CD4-positive, alpha-beta T cell treated with Interleukin-12 subunit alpha and Interleukin-12 subunit beta, for 1 hour (primary cell): Measurements from ENCODE around the gene BICDL1.
"Not testable (repeated sequence)": the region's sequence is repeated elsewhere in the genome, so short reads cannot be mapped to it uniquely, and the experiment has no call there.

Experiments
- DNase-seq: peaks from one replicate; pipeline ENCODE4 v3.0.0-alpha.2; 2020

The BICDL1 gene

DNA sequence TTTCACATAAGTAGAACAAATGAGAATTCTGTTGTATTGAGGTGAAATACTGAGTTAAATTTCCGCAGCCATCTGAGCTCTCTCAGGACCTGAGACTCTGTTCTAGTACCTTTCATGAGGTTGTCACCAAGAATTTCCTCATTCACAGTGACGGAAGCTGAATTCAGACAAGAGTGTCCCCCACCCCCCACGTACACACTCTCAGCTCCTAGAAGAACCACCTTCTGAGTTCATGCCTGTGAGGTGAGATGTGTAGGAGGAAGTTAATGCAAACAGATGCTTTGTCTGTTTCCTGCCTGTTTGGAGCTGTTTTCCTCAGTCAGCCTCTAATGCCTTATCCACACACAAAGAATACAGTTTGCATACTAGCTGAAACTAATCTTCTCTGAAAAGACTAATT is 18.2 kb downstream of the BICDL1 start:
- DNase-seq: peak; percentile 86

DNA sequence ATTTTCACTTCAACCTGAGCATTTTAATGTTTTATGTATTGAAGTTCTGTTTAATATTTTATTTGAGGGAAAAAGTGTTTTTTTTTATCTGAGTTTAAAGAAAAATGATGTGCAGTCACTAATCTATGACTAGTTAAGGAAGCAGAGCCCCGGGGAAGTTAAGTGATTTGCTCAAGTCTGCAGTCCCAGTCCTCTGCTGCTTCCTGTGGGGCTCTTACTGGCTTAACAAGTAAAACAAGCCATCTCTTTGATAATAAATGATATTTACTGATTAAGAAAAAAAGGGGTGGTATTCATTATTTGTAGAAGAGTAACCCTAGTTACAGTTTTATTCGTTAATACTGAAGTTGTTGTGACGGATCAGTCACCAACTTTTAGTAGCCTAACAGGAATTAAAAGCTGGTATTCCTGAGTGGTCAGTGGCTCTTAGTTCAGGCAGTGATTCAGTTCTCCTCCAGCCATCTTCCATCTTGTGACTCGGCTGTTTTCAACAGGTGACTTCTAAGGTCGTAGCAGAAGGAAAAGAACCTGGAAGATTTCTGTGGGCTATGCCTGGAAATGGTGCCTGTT is 21.7 kb downstream of the BICDL1 start:
- DNase-seq: peak; percentile 62

DNA sequence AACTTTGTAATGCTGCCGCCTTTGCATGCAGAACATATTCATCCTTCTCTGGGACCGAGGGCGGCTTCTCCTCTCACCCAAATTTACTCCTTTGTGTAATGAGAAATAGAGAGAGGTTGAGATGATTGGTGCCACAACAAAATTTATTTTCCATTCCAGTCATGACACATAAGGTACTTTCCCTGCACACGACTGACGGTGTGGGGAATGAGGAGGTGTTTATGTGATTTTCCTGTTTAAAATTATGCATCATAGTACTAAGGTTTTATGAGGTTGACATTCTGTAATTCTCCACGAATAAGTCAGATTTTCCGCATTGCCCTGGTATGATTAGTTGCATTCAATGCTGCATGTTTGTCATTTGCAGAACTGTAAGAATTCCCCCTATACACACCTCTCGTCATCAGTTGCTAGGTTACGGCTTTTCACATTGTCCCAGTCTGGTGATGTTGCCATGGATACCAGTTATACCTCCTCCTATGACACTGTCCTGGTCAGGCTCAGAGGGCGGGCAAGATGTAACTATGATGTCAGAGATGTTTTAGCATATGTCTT is 23.1 kb downstream of the BICDL1 start:
- peak; percentile 95 for DNase-seq

DNA sequence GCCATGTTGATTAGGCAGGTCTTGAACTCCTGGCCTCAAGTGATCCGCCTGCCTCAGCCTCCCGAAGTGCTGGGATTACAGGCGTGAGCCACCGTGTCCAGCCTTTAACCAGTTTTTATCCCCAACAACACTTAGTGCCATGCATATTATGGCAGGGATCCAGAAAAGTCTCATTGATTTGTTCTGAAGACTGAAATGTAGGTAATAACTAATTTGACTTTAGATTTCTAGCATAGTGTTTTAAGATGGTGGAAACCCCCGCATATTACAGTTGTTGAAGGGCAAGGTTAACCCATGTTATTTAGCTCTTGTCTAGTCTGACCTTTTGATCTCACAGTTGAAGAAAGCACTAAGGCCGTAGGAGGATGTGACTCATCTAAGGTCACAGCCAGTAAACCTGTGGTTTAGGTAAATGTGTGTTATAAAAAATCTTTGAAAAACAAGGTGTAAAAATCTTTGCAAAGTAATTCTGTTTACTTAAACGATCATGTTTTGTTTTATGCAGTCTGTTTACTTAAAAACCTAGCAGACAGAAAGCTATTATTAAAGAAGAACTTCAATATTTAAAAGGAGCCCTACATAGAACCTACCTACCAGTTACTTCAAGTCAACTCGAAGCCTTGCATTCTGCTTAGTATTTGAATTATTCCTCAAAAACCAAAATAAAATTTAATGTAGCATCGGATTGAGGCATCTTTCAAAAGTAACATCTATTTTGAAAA is 24.8 kb downstream of the BICDL1 start:
- DNase-seq: peak; percentile 90

DNA sequence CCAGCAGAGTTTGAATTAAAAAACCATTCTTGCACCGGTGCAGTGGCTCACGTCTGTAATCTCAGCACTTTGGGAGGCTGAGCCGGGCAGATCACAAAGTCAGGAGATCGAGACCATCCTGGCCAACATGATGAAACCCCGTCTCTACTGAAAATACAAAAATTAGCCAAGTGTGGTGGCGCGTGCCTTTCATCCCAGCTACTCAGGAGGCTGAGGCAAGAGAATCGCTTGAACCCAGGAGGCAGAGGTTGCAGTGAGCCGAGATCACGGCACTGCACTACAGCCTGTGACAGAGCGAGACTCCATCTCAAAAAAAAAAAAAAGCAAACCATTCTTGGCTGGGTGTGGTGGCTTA is 25.3 kb downstream of the BICDL1 start:
- DNase-seq: not testable (repeated sequence)

DNA sequence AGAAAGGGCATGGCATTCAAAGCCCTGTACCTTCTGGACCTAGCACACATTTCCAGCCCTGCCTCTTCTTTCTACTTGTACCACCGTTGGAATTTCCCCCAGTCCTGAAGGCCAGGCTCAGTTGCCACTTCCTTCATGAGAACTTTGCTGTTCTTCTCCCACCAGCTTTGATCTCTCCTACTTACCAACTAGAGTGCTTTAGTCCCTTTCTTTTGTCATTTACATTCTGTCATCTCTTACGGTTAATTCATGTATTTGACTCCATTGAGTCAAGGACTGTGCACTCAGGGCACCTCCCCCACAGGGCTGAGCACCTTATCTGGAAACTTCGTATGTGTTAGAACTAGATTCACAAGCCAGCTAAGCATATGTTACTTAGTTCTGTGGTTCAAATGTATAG is 26.3 kb downstream of the BICDL1 start:
- peak; percentile 77 for DNase-seq

DNA sequence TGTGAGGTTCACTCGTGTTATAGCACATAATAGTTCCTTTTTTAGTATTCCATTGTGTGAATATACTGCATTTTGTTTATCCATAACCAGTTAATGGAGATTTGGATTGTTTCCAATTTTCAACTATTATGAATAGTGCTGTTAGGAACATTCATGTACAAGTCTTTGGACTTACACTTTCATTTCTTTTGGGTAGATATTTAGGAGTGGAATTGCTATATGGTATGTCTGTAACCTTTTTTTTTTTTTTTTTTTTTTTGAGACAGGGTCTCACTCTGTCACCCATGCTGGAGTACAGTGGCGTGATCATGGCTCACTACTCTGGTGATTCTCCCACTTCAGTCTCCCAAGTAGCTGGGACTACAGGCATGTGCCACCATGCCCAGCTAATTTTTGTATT is 27.2 kb downstream of the BICDL1 start:
- not testable (repeated sequence) for DNase-seq

DNA sequence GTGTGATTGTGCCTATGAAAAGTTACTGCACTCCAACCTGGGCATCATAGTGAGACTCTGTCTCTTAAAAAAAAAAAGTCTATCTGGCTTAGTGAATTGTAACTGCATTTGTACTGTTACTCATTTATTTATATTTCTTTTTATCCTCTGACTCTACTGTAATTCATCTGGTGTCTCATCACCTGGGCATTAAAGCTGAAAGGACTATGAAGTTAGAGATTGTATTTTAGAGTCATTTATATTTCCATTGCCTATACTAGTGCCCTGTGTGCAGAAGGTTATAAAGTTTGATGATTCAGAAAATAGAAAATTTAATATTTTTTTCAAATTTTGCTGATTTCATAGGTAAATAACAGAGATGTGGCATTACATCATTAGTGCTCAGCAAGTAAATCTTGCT is 30.2 kb downstream of the BICDL1 start:
- DNase-seq: no peak

DNA sequence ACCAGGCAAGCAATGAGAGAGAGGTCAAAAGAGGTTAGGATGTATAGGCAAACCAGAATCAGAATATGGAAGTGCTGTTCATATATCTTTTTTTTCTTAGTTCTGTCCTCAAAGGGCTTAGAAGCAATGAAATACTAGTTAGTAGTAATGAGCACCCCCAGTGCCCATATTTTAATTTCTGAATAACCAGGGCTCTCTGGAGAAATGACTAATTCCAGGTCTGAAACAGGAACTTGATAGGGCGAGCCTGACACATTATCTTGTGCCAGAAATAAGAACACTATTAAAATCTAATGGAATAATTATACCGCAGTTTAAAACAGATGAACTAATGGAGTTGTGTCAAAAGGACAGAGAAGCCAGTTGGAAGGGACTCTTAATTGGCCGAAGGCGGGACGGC is 30.9 kb downstream of the BICDL1 start:
- no peak for DNase-seq

DNA sequence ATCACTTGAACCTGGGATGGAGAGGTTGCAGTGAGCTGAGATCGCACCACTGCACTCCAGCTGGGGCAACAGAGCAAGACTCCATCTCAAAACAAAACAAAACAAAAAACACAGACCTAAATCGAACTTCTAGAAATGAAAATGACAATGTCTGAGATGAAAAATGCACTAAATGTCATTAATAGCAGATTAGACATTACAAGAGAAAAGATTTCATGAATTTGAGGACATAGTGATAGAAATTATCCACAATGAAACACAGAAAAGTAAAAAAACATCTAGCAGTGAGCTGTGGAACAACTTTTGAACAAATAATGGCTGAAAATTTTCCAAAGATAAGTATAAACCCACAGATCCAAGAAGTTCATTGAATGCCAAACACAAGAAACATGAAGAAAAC is 35.2 kb downstream of the BICDL1 start:
- DNase-seq: no peak

DNA sequence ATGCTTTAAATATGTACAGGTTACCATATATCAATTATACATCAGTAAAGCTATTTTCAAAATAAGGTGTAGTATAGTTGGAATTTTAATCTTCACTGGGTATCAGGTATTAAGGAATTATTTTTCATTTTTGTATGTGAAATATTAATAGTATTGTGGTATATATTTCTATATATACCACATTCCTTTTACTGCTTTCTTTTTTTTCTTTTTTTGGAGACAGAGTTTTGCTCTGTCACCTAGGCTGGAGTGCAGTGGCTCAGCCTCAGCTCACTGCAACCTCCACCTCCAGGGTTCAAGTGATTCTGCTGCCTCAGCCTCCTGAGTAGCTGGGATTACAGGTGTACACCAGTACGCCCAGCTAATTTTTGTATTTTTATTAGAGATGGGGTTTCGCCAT is 36.6 kb downstream of the BICDL1 start:
- DNase-seq: no peak

DNA sequence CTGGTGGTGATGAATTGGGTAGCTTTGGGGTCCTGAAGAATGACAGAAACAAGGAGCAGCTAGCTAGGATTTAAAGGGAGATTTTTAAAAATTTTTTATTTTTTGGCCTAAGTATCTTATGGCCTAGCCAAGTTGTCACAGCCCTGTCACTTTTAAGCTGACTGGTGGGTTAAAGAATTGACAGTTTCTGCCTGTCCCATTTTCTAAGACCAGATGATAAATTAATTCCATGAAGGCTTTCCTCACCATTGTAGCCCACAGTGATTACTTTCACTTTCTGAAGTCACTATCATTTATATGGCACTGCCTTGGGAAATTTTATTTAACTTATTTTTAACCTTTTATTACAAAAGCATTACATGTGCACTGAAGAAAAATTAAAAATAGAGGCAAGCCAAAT is 43.2 kb downstream of the BICDL1 start:
- DNase-seq: no peak

DNA sequence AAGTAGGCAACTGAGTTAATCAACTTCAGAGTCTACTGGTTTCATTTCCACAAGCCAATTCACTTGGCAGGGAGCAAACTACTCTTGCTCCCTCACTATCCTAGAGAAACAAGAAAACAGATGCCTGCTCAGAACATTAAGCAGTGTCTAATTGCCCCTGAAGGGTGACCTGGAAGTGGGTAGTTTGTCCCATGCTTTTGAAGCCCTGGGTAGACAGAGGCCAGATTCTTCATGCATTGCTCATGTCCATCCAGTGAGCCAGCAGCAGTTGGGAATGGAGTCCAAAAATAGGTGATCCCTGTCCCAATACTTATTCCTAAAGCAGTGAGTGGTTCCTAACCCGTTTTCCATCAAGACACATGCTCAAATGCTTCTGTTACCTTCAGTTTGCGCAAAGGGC is 48.8 kb downstream of the BICDL1 start:
- DNase-seq: no peak

DNA sequence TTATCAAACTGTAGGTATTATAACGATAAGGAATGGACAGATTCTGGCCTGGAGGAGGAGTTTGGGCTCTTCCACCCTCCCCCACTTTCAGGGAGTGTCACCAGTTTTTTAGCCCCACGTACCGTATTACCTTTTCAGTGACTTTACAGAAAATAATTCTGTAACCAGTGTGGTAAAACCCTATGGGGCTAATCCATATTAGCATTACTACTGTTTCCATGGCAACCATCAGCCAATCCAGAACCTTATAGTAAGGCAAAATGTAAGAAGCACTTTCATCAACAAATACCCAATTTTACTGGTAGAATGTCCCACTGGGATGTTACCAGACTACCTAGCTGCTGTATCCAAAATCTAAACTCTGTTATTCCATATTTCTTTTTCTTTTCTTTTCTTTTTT is 50.7 kb downstream of the BICDL1 start:
- DNase-seq: no peak

DNA sequence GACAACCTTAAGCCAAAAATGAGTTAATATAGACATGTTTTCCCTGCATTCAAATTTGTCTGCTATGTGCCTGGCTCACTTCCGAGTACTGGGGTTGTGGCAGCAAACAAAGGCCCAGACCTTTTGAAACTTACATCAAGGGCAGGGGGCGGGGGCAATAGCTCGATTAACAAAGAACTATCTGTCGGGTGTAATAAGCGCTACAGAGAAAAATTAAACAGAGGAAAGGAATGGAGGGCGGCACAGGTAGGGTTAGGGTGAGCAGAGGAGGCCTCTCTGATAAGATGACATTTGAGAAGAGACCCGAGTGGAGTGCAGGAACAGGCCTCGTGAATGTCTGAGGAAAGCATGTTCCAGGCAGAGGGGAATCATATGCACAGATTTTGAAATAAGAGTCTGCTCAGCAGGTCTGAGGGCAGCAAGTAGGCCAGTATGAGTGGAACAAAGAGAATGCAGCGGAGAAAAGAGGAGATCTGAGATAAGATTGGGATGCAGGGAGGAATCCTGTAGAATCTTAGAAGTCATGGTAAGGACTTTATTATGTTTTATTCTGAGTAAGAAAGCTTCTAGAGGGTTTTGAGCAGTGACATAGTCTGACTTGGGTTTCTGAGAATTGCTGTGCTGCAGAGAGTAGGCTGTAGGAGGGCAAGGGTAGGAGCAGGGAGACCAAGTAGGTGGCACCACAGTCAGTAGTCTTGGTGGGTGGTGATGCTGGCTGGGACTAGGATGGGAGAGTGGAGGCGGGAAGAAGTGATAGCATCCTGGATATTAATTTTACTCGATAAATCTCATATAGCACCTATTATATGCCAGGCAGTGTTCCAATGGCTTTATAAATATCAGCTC is 52.6 kb downstream of the BICDL1 start:
- peak; percentile 58 for DNase-seq

DNA sequence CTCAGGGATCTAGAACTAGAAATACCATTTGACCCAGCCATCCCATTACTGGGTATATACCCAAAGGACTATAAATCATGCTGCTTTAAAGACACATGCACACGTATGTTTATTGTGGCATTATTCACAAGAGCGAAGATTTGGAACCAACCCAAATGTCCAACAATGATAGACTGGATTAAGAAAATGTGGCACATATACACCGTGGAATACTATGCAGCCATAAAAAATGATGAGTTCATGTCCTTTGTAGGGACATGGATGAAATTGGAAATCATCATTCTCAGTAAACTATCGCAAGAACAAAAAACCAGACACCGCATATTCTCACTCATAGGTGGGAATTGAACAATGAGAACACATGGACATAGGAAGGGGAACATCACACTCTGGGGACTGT is 56.3 kb downstream of the BICDL1 start:
- DNase-seq: not testable (repeated sequence)

DNA sequence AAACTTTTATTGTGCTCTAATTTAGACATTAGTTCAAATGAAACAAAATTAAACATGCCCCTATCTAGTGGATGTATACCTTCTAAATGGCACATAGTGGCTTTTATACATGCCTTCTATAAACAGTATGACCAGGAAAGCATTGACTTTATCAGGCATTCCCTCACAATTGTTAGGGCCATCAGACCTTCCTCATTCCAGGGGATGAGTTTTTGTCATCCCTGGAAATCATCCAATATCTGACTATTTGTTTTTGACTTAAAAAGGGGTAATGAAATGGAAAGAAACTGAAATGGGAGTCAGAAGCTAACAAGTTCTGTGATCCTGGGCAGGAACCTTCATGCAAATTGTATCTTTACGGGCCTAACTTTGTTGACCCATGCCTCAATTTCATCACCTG is 58.0 kb downstream of the BICDL1 start:
- DNase-seq: no peak

DNA sequence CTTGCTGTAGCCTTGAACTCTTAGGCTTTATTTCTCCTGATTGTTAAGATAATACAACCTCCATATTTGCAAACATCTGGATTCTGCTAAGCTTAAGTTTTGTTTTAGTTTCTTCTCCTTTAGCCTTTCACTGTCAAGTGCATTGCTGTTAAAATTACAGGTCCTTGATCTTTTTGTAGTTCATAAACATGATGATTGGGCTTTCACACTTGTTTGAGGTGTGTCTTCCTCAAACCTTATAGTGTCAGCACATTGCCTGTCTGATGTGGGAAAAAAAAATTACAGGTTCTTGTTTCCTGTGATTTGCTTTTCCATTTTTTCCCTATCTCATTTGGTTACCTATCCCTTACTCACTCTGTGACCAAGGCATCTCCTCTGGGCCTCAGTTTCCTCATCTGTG is 59.2 kb downstream of the BICDL1 start:
- peak; percentile 36 for DNase-seq

DNA sequence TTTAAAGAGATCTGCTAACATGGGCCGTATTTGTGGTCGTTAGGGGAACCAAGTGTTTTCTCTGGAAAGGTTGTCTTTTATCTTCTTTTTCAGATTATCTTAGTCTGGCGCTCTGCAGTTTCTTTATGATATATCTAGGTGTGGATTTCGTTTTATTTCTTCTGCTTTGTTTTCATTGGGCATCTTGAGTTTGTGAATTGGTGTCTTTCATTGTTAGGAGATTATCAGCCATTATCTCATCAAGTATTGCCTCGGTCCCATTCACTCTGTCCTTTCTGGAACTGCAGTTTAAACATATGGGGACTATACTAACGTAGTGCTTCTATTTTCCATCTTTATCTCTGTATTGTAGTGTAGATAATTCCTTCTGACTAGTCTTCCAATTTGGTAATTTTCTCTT is 60.4 kb downstream of the BICDL1 start:
- no peak for DNase-seq

DNA sequence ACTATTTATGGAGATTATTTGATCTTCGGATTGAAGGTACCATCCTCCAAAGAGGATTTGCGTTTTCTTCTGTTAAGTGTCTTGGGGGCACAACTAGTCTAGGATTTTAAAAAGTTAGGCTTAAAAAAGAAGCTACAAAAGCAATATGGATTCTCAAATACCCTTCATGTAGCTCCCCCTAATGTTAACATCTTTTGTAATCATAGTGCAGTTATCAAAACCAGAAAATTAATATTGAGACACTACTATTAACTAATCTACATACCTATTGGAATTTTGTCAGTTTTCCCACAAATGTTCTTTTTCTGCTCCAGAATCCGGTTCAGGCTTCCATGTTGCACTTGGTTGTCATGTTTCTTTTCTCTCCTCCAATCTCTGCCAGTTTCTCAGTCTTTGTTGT is 62.5 kb downstream of the BICDL1 start:
- DNase-seq: no peak

DNA sequence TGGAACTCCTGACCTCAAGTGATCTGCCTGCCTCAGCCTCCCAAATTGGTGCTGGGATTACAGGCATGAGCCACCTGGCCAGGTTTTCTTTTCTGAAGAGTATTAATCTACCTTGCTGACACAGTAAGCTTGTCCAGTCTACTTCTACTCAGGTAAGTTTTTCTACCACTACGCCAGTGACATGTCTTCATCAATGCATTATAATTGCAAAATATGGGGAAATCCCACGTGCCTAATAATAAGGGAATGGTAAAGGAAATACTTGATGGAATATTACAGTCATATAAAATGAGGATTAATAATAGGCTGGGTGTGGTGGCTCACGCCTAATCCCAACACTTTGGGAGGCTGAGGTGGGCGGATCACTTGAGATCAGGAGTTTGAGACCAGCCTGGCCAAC is 65.3 kb downstream of the BICDL1 start:
- no peak for DNase-seq

DNA sequence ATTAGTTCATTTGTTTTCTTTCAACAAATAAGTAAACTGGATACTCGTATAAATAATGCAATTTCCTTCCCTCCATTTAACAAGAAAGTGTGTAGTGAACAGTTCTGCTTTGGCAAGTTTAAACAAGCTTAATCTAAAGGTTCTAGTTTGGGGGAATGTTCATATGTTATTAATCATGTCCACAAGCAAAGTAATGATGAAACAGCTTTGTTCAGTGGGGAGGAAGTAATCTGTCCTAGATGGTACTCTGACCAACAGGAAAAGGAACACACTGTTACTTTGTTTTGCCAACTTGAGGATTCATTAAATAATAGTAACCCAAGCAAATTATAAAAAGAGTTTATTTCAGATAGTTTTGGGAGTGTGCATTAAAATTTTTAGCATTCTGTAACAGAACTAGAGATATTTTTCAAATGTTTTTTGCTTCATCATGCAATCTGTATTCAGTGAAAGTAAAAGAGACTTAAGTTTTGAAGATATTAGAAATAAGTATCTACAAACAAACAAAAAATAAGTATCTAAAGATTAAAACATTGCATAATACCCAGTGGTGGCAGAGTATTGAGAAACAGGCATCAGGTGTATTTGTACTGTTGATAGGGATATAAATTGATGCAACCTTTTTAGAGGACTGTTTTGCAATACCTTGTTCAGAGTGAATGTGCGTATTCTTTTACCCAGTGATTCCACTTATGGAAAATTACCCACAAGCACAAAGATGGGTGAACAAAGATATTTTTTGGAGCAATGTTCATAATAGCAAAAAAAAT is 66.4 kb downstream of the BICDL1 start:
- DNase-seq: no peak

DNA sequence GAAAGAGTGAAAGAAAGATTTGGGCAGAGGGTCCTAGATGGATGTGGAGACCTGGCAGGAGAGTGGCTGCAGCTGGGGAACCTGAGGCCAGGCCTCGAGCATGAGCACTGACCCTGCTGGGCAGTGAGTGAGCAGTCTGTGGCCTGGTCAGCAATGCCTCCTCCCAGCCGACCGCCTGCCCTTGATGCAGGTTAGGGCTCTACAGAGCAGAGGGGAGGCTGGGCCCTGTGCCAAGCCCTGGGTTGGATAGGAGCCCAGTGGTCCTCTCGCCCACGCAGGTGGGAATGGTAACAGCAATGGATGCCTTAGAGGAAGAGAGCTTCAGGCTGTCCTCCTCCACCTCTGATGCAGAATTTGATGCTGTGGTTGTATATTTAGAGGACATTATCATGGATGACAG is 67.7 kb downstream of the BICDL1 start:
- DNase-seq: no peak
